CD4-positive, alpha-beta T cell treated with Interleukin-6 at 100 ng/mL for 8 hours (primary cell): ENCODE measurements around the gene NTN1.
"Not testable (repeated sequence)": the region's sequence is repeated elsewhere in the genome, so short reads cannot be mapped to it uniquely, and the experiment has no call there.

Experiments
- DNase-seq: peaks from one replicate; pipeline ENCODE4 v3.0.0-alpha.2; 2020; ENCODE audit warnings: mixed read lengths, low spot score

NTN1 gene

DNA sequence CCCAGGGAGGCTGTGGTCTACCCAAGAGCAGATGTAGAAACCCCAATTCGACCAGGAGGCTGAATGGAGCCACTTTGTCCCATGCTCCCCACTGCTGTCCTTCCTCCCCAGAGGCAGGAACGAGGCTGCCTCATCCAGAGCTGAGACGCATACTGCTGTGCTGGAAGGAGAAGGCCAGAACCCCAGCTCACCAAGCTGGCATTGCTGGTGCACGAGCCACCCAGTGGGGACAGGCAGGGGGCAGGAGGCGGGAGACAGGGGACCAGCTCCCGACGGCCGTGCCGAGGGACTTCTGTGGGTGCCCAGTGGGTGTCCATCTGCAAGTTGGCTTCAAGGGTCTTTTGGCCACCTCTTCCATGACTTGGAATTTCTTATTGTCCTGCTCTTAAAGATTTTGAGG, 66.6 kb downstream of the NTN1 start:
- no peak for DNase-seq

DNA sequence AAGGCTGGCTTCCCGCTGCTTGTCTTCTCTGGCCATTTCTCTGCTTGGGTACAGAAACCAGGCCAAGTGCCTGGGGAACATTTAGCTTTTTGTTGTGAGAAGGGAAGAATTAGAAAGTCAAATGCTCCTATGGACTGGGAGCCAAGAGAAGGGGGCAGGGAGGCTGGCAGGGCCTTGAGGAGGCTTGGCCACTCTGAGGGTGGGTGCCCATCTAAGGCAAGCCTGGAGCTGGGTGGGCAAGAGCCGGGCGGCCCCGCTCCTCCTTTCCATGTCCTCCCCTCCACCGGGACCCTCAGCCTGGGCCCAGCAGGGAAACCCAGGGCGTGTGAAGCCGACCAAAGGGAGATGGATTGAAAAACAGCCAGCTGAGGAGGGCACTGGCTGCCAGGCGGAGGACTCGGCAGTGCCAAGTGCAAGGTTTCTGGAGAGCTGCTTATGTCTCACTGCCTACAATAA, 69.4 kb downstream of the NTN1 start:
- no peak for DNase-seq

DNA sequence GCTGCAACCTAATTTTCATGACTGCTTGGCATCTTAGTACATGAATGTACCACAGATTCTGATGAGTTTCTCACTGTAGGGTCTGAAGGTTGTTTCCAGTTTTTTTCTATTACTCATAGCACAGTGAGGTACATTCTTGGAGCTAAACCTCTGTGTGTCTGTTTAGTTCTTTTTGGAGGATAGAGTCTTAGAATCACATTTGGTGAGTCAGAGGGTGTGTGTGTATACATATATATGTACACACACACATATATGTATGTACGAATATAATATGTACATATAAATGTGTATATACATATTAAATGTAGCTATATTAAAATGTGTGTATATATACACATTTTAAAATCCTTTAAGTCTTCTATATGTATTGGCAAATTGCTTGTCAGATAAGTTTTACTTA, 72.9 kb downstream of the NTN1 start:
- DNase-seq, result no peak

DNA sequence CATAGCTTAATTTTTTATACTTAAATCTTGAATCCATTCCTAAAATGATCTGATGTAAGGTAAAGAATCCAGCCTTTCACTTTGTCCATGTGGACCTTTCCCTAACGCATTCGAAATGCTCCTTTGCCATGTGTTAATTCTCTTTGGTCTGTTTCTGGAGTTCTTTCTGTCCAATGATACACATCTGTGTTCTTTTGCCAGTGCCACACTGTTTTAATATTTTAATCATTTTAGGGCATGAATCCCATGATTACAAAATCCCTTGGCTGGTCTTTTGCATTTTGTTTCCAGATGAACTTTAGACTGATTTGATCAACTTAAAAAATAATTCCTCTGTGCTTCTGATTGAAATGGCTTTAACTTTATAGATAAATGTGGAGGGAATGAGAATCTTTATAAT, 74.1 kb downstream of the NTN1 start:
- no peak for DNase-seq

DNA sequence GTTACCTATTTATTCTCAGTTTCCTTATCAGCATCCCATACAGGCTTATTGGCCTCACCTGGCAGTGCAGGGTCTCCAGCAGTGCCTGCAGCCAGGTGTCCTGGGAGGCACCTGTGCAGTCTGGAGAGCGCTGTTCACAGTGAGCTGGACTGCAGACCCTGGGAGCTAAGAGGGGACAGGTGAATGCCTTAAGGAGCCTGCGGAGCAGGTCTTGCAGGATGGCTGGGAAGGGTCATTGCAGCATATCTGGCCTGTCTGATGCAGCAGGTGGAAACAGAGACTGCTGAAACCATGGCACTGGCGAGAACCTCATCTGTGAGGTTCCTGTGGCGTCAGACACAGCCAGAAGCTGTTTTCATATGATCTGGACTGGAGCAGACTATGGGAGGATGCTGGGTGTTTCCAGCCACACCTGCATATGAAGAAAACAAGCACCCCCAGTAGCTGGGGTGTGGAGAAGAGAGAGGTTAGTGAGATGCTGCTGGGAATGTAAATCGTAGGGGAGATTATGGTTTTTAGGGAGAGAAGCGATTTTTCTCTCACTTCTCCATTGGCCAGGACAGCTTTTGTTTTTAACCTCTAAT, 77.0 kb downstream of the NTN1 start:
- DNase-seq, result no peak

DNA sequence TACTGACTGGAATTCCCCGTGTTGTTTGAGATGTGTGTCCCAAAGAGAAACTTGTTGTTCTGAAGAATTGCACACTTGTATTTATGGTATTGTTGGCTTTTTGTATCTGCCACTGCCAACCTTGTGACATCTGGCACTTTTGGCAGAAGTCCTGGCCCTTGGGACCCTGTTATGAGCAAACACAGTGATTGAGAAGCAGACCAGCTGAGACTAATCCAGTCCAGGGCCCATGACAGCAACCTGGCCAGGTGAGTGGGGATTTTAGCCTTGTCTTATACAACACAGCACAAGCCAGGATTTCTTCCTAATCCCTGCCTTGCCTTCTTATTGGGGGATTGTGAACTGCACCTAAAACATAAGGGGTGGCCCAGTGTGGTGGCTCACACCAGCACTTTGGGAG, 80.0 kb downstream of the NTN1 start:
- no peak for DNase-seq

DNA sequence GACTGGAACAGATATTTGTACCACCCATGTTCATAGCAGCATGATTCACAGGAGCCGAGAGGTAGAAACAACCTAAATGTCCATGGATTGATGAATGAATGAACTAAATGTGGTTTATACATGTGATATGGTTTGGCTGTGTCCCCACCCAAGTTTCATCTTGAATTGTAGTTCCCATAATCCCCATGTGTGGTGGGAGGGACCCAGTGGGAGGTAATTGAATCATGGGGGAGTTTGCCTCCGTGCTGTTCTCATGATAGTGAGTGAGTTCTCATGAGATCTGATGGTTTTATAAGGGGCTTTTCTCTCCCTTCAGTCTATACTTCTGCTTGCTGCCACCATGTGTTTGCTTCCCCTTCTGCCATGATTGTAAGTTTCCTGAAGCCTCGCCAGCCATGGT, 81.9 kb downstream of the NTN1 start:
- DNase-seq, result not testable (repeated sequence)

DNA sequence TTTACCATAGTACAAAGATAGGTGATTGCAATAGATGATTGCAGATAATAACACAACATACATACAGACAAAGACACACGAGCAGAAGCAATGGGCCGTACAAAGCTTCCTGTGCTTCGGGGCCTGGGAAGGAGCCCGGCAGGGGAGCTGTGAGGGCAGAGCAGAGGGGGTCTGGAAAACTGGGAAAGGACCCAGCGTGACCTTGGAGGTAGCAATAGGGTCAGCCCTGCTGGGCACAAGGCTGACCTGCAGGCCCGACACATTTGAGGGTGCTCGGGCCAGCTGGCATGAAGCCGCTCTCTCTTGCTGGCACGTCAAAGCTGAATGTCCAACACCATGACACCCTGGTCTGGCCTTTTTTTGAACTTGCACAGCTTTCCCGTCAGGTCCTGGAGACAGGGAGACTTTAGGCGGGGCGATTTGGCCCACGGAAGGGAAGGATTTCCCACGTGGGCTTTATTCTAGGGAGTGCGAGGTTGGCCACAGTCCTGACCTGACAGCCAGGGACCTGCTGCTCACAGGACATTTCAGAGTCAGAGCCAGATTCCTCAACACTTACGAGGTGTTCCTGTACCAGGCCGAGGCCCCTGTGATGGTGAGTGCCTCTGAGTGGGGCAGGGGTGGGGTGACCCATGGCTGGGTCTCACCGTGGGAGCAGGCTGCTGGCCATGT, 83.2 kb downstream of the NTN1 start:
- no peak for DNase-seq

DNA sequence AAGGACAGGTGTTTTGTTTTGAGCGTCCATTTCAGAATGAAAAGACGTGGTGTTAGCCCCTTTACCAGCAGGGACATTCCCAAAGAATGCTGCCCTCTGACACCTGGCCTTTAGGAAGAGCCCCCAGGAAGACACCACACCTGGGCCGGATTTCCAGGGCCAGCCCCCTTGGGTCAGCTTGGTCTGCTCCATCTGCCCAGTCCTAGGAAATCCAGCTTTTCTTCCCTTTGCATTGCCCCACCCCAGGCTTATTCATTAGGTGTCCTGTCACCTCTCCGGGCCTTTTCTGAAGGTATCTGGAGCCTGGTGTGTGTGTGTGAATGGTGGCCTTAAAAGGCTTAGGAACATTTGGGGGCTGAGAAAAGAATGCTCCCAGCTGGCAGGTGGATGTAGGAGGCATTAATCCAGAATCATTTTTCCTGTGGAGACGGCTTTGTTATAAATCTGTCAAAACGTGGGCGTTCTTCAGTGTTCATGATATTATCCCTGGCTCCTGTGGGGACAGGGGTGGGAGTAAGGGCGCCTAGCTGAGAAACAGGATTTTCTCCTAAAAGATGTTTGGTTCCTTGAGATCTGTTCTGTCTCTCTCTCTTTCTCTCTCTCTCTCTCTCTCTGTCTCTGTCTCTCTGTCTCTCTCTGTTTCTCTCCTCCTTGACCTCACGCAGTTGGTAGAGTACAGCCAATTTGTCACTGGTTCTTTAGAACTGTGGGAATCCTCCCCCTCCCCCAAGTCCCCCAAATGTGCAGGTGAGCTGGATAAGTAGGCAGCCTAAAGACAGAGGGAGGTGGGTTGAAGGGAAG, 84.0 kb downstream of the NTN1 start:
- DNase-seq, result no peak

DNA sequence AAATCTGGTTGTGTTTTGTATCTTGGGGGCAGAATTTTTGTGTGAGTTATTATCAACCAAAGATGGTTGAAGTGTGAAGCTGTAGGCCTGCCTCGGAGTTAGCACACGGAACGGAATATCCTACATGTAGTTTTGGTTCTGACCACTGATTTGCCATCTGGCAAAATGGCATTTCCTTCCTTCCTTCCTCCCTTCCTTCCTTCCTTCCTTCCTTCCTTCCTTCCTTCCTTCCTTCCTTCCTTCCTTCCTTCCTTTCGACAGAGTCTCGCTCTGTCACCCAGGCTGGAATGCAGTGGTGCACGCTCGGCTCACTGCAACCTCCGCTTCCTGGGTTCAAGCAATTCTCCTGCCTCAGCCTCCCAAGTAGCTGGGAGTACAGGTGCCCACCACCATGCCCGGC, 85.0 kb downstream of the NTN1 start:
- not testable (repeated sequence) for DNase-seq

DNA sequence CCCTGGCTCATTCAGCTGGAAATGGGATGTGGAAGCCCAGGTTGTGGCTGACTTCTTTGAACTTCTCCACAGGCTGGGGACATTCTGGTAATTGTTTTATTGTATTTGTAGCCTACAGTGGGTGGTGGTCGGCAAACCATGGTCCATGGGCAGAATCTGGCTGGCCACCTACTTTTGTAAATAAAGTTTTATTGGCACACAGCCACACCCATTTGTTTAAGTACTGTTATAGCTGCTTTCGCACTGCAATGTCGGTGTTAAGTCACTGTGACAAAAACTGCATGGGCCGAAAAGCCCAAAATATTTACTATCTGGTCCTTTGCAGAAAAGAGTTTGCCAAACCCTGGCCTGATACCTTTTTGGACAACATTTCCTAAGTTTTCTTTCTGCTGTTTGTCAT, 86.2 kb downstream of the NTN1 start:
- DNase-seq, result no peak

DNA sequence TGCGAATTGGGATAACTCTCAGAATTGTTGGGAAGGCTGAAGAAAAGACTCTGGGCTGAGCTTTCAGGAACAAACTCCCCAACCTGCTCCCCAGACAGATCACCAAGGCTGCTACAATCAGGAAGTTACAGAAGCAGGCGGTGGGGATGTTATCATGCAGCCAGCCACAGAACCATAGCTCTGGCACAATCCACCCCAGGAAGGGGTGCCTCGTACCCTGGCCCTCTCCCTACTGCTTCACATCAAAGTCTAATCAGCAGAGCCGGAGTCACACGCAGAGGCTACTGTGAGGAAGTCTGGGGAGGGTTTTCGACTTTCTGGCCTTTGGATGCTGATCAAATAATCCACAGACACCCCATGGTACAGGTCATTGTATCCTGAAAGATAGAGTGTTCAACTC, 86.8 kb downstream of the NTN1 start:
- no peak for DNase-seq

DNA sequence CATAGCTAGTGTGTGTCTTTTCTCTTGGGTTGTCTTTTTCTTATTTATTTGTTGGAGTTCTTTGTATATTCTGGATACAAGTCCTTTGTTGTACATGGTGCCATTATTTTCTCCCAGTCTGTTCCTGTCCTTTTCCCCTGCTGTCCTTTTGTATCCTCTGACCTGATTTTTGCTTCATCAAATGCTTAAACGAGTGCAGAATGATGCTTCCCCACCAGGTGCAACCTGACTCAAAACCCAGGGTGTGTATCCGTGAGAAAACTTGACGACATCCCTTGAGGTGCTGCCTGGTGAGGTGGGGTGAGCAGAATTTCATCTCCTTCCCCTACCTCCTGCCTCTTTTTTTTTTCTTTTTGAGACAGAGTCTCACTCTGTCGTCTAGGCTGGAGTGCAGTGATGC, 88.6 kb downstream of the NTN1 start:
- no peak for DNase-seq

DNA sequence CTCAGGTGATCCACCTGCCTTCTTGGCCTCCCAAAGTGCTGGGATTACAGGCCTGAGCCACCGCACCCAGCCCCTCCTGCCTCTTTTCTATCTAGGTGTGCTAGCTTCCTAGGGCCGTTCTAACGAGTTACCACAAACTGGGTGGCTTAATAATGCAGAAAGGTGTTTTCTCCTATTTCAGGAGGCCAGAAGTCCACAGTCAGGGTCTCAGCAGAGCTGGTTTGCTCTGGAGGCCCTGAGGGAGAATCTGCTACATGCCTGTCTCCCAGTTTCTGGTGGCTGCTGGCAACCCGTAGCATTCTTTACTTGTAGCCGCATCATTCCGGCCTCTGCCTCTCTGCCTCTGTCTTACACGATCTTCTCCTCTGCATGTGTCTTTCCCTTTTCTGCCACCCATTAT, 89.2 kb downstream of the NTN1 start:
- DNase-seq, result no peak

DNA sequence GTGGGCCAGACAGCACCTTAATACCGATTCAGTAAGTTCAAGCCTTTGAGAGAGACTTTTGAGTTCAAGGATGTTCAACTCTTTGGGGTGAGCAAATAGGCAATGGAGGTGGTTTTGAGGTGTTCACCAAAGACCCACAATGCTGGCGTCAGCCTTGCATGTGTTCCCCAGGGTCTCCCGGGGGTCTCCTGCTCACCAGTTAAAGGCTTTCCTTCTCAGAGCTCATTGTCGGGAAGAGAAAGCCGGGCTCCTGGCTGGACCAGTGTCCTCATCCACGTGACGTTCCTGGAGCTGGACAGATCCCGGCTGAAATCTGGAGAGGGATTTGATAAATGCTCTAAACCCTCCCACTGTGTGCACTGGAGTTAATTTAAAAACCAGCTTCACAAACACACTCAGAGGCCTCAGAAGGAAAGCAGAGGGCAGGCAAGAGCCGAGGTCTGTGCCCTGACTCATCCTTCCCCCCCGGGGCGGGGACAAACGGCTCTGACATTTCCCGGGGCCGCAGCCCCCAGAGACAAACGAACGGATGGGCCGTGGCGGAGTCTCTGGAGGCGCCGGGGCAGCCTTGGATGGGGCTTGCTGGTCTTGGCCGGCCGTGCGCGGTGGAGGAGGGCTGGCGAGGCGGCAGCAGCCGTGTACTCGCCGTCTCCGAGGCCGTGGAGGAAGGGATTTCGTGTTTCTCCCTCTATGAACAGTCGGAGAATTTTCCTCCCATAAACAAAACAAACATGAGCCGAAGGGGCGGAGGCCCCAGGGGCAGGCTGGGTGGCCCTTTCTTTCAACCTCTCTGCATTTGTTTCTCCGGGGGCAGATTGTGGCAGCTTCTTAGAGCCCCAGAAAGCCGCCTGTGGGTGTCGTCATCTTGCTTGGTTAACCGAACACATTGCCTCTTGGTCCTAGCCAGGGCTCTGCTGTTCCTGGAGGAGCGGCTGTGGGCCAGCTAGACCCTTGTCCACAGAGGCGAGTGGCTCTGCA, 94.2 kb downstream of the NTN1 start:
- DNase-seq, result no peak

DNA sequence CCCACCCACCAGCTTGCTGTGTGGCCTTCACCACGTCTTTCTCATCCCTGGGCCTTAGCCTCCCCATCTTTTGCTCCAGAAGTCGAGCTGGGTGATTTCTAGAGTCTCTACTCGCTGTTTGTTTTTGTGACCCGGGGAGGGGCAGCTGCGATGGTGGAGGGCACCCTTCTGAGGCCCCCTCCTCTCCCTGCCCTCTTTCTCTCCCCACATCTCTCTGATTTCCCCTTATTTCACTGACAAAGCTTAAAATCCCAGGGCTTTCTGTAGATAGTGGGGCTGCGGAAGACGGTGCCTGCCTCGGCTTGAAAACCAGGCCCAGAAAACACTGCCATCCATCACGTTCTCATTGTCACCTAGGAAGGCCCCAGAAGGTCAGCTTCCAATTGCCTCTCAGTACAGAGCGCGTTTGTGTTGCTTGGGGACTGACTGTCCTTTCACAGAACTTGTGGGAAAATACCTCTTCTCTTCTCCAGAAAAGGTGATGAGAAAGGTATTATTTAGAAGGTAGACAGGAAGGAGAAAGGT, 95.1 kb downstream of the NTN1 start:
- no peak for DNase-seq

DNA sequence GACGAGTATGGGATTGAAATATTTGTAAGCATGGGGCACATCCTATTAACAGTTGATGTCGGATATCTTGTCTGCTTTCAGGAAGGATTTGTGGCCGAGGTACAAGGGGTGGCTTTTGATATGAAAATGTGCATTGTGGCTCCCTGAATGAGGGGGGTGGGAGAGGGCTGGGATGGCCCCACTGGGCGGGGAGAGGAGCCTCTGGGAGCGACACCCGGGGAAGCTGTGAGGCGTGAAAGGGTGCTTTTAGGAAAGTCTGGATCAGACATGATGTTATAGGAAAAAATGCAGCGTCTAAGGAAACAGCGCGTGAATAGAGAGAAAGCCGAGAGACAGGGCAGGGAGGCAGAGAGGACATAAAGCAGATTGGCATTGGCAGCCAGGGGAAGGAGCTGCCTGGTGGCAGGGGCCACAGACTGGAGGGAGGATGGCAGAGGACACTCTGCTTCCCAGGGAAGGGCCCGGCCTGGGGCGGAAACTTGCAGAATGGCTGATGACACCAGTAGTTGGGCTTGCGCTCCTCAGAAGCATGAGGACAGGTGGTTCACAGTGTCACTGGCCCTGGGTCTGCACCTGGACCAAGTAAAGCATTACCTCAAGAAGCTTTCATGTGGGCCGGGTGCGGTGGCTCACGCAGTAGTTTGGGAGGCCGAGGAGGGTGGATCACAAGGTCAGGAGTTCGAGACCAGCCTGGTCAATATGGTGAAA, 95.7 kb downstream of the NTN1 start:
- no peak for DNase-seq

DNA sequence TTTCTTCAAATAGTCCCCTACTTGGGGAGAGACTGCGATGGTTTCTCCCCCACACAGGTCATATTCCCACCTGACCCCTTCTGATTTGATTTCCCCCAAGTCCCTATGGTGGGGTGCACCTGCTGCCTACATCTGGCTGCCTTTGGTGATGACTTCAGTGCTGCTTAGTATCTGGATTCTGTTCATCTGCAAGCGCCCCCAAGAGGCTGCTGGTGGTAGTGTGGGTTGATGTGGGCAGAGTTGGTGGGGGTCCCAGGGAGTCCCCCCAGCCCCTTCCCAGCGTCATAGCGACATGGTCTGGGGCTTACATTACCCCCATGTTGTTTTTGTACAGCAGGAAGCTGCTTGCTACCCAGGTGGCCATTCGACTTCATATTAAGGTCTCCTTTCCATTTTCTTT, 99.2 kb downstream of the NTN1 start:
- no peak for DNase-seq

DNA sequence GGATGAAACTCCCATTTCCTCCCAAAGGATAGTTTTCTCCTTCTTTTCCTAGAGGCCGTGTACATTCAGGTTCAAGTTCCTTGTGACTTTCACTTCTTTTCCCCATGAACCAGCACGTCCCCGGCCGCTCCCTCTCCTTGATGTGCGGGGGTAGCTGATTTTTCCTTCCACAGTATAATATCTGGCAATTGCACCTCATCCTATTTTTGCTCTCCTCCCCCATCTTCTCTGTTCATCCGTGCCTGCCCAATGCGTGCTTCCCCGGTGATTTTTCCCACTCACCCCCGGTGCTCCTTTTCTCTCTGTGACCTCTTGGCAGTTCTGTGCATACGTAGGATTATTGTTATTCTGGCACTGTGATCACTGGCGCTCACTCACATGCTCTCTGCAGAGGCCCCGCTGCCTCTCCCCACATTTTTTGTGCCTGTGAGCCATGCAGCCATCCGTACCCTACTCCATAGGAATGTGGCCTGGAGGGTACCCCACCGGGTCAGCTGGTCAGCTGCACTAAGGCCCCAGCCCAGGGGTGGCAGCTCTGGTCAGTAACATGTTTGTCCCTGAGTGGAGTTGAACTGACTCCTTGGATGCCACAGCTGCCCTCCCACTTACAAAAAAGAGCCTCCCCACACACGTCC, 100.0 kb downstream of the NTN1 start:
- no peak for DNase-seq

DNA sequence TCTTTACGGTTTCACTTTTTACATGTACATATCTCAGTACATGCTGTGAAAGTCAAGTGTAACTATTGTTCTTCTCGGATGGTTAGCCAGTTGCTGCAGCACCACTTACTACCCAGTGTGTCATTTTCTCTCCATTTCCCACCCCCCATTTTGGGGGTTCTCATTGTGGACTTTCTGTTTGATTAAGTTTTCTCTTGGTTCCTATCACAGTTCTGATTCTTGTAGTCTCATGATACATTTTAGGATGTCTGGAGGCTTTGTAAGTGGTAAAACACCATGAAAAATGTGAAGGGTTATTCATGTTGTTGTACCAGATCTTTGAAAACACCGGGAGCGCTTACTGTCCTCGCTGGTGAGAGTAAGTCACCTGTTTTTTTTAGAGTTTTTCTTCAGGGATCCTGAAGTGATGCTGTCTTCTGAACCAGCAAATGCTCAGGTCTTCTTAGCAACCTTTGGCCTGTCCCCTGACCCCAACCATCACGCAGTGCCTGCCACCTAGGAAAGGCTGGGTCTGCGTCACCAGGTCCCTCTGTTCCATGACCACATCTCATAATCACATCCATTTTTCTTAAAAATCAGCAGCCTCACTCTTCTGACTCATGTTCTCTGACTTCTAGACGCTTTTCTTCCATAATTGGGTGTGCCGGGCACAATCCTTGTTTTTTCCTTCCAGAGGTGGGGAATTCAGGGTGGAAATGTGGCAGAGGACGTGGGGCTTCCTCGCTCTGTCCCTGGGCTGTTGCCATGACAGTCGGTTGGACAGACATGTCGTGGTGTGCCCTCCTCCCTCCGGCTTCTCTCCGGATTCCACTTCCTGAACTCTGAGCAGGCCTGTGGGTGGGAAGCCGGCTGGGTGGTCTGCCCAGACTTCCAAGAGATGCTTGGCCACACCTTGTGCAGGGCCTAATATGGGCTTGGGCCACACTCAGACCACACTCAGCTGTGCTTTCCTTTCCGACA, 102.6 kb downstream of the NTN1 start:
- no peak for DNase-seq
